Calu3 (cell line): Measurements from ENCODE around the gene TRIP13. TPM values are rescaled to one million over a fixed set of nuclear protein-coding genes. Genes with fewer than 3 reads are reported as not detected.
A peak's percentile ranks its signal among the peaks of the same experiment; 100 is the strongest.

ENCODE experiments used
- BruUV-seq: library from RNA; stranded (reverse); fragments of 400-500 nt; replicated peaks from 2 replicates; lab custom pipeline; 2021; lab: Mats Ljungman, UMichigan
- CTCF ChIA-PET: fragments of 300-600 bp; sonication (Branson Sonifier 250); formaldehyde crosslinking; loops from one replicate; lab custom pipeline; 2022; ENCODE audit warnings: antibody characterized with exemption; lab: Charles Lee
- DNase-seq: peaks from one replicate; pipeline ENCODE4 v3.0.0; 2022
- H3K27ac Mint-ChIP-seq: one replicate; pipeline ENCODE4 v1.8.0; 2022; ENCODE audit warnings: mixed read lengths; ENCODE audit not compliant: unreplicated experiment
- H3K27me3 Mint-ChIP-seq: one replicate; pipeline ENCODE4 v1.8.0; 2022; ENCODE audit warnings: mixed read lengths; ENCODE audit not compliant: unreplicated experiment
- H3K36me3 Mint-ChIP-seq: one replicate; pipeline ENCODE4 v1.8.0; 2022; ENCODE audit warnings: mild to moderate bottlenecking, moderate library complexity, mixed read lengths; ENCODE audit not compliant: insufficient read depth, unreplicated experiment
- H3K4me1 Mint-ChIP-seq: one replicate; pipeline ENCODE4 v1.8.0; 2022; ENCODE audit warnings: mild to moderate bottlenecking, low read depth, mixed read lengths; ENCODE audit not compliant: unreplicated experiment
- H3K4me3 Mint-ChIP-seq: one replicate; pipeline ENCODE4 v1.8.0; 2022; ENCODE audit warnings: mild to moderate bottlenecking, low read depth, moderate library complexity, mixed read lengths; ENCODE audit not compliant: unreplicated experiment
- H3K9me3 Mint-ChIP-seq: one replicate; pipeline ENCODE4 v1.8.0; 2022; ENCODE audit warnings: low read depth, mixed read lengths; ENCODE audit not compliant: unreplicated experiment
- CTCF ChIP-seq: fragments of 200-600 bp; IDR thresholded peaks from one replicate; pipeline ENCODE4 v1.8.0; 2022; ENCODE audit warnings: antibody characterized with exemption; ENCODE audit not compliant: unreplicated experiment
- intact Hi-C: fragments of 100-400 bp; cut with micrococcal nuclease; formaldehyde crosslinking; loops from one replicate; pipeline ENCODE4 v1.10.0; 2022; ENCODE audit not compliant: unreplicated experiment
- total RNA-seq: library from RNA; stranded (reverse); gene quantifications from 2 replicates; pipeline ENCODE4 v1.2.3, GENCODE V29; 2022

Gene TRIP13
- total RNA-seq, 1 experiment from 2014 or later: 29.9 TPM

GRCh38 chr5:956941-957747, 64.5 kb downstream of the TRIP13 start:
- intact Hi-C loops: no loop called here
- Mint-ChIP-seq H3K27me3 (peaks cover 74% of the 10 kb centered on the region), H3K4me3 (no peak overlapping the region), H3K4me1 (peaks cover 12% of the 10 kb centered on the region), H3K9me3 (no peaks in the 10 kb centered on the region), H3K27ac (no peak overlapping the region), H3K36me3 (no peaks in the 10 kb centered on the region)
- no peak for TF ChIP-seq CTCF
- BruUV-seq: no TSS peak
- DNase-seq: peak; percentile 65
- CTCF ChIA-PET: interaction anchor here (1.2 kb wide), 1 partner anchor 10 kb away, joined by 3 read pairs; no protein-coding TSS in a partner anchor

- H3K36me3 Mint-ChIP-seq: no peaks in the 10 kb centered on the region
Measured at GRCh38 chr5:957748-958485, 65.2 kb downstream of the TRIP13 start.

DNA sequence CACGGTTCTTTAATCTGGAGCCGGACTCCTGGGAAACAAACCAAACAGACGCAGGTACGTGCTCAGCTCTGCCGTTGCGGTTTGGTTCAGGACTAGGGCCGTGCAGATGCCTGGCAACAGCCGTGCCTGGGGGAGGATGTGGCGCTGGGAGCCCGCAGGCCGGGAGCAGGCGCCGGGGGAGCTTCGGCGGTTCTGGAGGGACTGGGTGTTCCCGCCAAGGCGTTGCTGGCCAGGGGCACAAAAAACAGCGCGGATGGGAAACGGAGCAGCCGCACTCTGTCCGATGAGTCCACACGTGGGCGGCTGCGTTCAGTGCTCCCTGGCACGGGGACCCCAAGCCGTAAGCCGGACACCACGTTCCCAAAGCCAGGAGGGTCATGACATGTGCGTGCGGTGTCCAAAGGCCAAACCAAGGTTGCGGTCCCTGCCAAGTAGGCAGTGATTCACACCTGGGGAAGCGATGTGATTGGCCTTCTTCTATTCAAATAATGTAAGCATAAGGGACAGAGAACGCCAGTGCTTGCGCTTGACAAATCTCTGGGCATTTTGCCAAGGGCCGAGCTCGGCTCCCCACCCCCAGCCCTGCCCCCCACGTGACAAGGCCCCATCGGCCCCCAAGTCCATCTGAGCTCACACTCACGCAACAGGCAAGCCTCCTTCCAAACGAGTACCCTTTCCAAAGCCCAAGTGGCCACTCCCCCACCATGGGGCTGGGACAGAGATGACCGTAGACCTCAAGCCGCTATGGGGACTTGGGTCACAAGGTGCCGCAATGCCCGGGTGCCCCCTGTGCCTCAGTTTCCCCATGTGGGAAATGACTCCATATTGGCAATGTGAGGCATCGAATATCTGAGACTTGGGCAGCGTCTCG, 66.3 kb downstream of the TRIP13 start:
- Mint-ChIP-seq H3K4me1 (peaks cover 12% of the 10 kb centered on the region), H3K27me3 (peaks cover 76% of the 10 kb centered on the region), H3K9me3 (no peaks in the 10 kb centered on the region), H3K4me3 (peak overlapping the region; percentile 16), H3K36me3 (no peaks in the 10 kb centered on the region), H3K27ac (no peak overlapping the region)
- intact Hi-C loops: no loop called here
- no TSS peak for BruUV-seq
- CTCF ChIA-PET: interaction anchor here (0.6 kb wide), 1 partner anchor 181 kb away, joined by 4 read pairs; no protein-coding TSS in a partner anchor
- no peak for TF ChIP-seq CTCF
- DNase-seq: peak; percentile 44

More at GRCh38 chr5:957748-958485, 65.2 kb downstream of the TRIP13 start:
- peaks cover 76% of the 10 kb centered on the region for H3K27me3 Mint-ChIP-seq
- no peak for TF ChIP-seq CTCF
- no TSS peak for BruUV-seq
- peaks cover 12% of the 10 kb centered on the region for H3K4me1 Mint-ChIP-seq
- intact Hi-C loops: no loop called here
- H3K27ac Mint-ChIP-seq: no peak overlapping the region
- no peak overlapping the region for H3K4me3 Mint-ChIP-seq
- DNase-seq: peak; percentile 24
- CTCF ChIA-PET: no interaction called here
- no peaks in the 10 kb centered on the region for H3K9me3 Mint-ChIP-seq
